GM18517 (cell line): Measurements from ENCODE around the gene TSGA10IP.

Source experiments
- ATAC-seq: cut with Tn5 transposase; IDR thresholded peaks from one replicate; pipeline ENCODE4 v1.9.1; 2021; ENCODE audit warnings: mild to moderate bottlenecking, moderate library complexity; ENCODE audit not compliant: unreplicated experiment

Gene TSGA10IP

DNA sequence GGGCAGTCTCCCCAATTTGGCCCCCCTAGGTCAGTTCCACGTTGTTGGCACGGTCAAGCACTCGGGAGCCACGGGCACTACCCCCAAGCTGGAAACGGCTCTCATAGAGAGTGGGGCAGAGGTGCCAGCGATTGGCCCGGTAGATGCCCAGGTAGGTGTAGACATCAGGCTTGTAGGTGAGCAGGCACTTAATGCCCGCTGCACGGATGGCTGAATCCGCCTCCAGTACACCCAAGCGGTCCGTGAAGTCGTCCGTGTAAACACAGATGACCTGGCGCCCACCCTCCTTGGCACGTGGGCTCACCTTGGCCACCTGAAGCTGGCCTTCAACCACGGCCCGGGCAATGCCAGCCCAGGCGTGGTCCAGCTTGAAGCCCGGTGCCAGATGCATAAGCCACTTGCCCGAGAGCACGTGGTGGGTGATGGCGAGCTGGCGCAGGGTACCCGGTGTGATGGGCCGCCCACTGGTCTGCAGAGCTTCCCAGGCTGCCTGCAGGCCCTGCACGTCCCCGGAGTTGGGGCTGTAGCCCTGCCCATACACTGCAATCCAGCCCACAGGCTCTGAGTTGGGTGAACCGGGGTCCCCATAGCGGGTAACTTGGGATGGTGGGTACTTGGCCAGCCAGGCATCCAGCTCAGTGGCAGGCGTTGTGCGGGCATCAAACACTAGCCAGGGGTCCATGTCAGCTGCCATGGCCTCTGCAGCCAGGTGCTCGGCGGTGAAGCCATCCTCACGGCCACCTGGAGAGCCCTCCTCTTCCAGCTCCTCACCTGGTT is 27.7 kb upstream of the TSGA10IP start:
- no peak for ATAC-seq

DNA sequence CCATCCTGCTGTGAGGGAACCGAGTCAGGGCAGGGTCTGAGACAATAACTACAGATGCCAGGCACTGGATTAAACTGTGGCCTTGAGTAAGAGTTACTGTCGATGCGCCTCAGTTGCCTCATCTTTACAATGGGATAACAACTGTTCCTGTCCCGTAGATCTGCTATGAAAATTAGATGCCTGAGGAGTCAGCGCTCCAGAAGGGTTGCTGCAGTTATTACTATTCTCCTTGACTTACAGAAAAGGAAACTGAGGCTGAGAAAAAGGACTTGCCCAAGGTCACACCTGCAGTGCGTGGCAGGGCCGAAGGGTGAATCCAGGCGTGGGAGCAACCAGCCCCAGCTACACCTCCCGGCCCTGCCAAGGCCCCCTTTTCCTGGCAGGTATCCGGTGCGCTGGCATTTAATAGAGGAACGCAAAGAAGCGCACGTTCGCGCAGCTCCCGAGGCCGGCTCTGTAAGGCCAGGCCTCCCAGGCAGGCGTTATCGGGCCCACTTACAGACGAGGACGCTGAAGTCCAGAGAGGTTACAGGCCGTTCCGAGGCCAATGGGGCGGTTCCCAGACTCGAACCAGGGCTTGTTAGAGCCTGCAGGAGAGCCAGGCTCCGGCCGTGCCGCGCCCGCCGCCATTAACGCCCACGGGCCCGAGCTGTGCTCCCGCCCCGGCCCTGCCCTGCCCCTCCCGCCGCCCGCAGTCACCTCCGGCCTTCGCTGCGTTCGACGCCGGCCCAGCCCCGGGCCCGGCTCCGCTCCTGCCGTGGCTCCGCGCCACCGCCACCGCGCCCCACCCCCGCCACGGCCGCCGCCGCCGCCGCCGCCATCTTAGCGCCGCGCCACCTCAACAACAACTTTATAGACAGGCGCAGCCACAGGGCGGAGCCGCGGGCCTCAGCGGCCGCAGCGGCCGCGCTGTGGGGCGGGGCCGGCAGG is 26.8 kb upstream of the TSGA10IP start, which contains the start of gene C11orf68:
TSS of gene C11orf68 (minus strand) at position 852 of the 930 bp plus-strand sequence. CDS start at position 821, 31 bp downstream.
- peak; percentile 33 for ATAC-seq

DNA sequence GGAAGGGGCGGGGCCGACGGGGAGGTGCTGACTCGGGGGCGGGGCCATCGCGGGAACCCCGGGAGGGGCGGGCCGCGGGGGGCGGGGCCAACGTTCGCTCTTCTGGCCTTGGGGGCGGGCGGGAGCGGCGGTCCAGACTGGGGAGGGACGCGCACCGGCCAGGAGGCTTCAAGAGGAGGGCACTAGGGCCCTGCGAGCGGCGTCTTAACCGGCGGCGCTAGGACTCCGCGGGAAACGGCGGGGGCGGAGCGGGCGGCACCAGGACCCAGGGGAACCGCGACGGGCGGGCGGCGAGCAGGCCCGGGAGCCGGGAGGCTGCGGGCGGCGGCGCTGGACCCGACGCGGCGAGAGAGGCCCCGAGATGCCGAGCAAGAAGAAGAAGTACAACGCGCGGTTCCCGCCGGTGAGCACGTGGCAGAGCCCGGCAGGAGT is 26.1 kb upstream of the TSGA10IP start, which contains the start of gene DRAP1:
TSS of gene DRAP1 (plus strand) at position 286 of the 432 bp plus-strand sequence. CDS start at position 362, 76 bp downstream.
- ATAC-seq: peak; percentile 81

DNA sequence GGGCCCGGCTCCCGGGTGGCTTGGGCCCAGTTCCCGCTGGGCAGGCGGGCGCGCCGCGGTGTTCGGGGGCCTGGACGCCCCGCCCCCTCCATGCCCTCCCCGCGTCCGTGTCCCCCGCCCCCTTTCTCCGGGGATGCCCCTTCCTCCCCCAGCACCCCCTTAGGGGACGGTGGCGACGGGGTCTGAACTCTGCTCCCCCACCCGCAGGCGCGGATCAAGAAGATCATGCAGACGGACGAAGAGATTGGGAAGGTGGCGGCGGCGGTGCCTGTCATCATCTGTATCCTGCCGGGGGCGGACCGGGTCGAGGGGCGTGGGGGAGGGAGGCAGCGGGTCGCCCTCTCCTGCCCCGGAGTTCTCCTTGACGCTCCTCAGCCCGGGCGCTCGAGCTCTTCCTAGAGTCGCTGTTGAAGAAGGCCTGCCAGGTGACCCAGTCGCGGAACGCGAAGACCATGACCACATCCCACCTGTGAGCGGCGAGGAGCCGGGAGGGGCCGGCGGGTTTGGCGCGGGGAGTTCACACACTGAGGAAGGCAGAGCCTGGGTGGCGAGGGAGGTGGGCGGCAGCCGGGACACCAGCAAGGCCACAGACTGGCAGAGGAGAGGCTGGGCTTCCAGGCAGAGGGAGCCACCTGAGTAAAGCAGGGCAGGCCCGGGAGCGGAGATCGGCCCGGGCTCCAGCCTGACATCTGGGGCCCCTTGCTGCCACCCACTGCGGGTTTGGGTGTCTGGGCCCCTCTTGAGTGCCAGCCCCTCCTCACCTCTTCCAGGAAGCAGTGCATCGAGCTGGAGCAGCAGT is 25.5 kb upstream of the TSGA10IP start:
- ATAC-seq: peak; percentile 52

DNA sequence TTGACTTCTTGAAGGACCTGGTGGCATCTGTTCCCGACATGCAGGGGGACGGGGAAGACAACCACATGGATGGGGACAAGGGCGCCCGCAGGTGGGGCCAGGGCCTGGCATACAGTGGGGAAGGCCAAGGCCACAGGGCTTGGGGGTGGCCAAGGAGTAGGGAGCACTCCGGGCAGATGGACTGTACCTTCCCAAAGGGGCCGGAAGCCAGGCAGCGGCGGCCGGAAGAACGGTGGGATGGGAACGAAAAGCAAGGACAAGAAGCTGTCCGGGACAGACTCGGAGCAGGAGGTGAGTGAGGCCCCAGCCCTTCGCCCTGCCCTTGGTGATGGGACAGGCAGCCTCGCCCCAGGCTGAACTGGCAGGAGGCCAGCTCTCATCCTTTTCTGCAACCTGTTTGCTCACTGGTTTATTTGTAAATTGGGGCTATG is 24.9 kb upstream of the TSGA10IP start:
- ATAC-seq: no peak

DNA sequence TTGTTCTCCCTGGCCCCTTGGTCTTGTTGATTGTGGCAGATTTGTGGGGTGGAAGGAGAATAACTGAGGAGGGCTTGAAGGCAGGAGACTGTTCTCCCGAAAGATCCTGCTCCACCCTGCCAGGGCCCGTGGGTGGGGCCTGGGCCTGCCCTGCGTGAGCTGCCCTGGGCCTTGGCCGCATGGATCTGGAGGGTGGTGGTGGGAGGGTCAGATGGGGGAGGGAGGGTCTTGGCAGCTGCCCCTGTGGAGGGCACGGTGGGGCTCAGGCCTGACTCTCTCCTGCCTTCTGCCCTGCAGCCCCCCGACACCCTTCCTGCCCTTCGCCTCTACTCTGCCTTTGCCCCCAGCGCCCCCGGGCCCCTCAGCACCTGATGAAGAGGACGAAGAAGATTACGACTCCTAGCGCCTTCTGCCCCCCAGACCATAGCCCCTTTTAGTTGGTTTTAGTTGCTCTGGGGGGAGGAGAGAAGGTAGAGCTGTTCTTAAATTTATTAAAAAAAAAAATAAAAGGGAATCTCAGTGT is 24.2 kb upstream of the TSGA10IP start:
- ATAC-seq: no peak

DNA sequence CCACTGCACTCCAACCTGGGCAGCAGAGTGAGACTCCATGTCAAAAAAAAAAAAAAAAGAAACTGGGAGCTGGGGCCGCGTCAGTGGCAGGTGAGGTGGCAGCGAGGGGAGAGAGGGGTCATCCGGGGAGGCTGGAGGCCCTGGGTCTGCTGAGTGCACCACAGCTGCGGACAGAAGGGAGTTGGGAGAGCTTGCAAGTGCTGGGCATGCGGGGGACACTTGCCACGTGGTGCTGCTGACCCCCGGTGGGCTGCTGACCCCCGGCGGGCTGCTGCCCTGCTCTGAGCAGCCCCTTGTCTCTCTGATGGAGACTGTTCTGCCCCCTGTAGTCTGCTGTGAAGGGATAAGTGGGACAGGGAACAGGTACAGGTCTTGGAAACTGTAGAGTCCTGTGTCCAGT is 23.4 kb upstream of the TSGA10IP start:
- no peak for ATAC-seq

DNA sequence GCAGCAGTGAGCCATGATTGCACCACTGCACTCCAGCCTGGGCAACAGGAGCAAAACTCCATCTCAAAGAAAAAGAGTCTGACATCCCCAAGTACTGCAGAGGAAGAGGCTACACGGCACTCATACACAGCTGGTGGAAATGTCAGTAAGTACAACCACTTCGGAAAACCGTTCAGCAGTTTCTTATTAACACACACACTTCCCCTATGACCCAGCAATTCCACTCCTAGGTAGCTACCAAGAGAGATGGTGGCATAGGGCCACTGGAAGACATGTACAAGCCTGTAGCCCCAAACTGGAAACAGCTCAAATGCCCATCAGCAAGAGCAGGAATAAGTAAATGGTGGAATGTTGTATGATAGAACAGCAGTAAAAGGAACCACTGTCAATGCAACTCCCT is 22.7 kb upstream of the TSGA10IP start:
- ATAC-seq: no peak

DNA sequence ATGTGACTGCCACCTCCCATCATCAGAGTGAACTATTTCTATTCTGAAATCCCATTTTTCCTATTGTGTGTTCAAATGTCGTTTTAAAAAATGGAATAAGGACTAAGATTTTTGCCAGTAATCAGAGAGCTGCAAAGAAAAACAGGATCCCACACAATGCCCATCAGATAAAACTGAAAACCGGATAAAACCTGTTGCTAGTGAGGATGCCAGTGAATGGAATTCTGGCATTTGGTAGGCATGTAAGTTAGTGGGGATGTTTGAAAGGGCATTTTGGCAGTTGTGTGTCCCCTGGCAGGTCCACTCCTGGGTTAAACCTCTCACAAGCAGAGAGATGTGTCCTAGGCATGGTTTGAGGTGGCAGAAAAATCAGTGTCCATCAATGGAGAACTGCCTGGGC is 19.9 kb upstream of the TSGA10IP start:
- ATAC-seq: no peak

DNA sequence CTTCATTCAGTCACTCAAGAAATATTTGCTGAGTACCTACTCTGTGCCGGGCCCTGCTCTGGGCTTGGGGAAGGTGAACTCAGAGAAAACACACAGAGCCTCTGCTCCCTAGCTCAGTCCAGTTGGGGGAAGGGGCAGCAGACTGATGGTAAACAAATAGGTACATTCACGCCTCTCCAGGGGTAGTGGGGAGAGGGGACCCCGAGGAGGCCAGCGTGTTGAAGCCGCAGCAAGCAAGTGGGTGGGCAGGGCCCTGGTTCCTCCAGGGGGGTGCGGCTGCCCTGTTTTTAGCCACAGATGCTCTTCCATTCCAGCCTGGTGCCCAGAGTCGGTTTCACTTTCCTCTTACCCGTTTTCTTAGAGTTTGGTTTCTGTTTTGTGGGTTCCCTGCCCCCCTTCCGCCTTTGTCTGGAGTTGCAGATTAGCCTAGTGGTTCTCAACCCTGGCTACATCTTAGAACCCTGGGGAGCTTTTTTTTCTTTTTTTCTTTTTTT is 17.3 kb upstream of the TSGA10IP start:
- ATAC-seq: peak; percentile 67

DNA sequence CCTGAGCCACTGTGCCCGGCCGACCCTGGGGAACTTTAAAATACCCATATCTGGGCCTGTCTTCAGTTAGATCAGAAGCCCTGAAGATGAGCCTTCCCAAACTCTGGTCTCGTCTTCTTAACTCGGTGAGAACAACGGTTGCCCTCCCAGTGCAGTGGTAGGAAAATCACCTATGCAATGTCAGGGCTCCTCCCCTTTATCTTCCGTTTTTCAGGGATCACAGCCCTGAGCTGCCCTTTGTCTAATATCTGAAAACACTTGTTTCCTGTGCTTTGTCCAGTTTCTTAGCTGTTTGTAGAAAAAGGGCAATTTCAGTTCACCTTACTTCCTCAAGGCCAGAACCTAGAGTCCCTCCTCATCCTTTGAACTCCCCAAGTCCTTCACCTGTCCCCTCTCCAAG is 16.6 kb upstream of the TSGA10IP start:
- ATAC-seq: no peak

DNA sequence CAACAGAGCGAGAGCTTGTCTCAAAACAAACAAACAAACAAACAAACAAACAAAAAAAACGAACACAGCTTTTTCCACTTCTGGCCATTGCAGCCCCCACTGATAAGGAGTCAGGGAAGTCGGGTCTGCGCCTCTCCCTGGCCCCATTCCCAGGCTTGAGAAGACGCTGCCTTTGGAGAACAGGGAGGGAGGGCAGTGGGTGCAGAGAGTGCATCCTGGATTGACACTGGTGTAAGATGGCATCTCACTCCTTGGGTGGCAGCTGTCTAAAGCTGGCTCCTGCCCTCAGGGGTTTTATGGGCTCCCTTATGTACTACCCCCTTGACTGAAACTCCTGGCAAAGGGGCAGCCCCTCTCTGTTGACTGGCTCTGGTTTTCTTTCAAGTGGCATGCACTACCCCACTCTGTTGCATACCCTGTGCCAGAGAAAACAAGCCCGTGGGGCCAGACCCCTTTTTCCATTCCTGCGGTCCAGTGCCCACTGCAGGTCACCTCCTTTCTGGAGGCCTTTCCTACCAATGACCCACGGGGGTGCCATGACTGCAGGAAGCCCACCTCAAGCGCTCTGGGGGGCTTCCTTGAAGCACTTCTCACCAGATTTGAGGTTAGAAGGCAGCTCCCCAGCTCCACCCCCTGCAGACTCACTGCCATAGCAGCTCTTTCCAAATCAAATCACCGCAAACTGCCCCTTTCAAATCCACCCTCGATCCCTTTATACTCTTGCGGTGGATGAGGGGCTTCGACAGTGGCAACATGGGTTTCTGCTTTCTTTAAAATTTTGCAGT is 13.3 kb upstream of the TSGA10IP start:
- ATAC-seq: no peak

DNA sequence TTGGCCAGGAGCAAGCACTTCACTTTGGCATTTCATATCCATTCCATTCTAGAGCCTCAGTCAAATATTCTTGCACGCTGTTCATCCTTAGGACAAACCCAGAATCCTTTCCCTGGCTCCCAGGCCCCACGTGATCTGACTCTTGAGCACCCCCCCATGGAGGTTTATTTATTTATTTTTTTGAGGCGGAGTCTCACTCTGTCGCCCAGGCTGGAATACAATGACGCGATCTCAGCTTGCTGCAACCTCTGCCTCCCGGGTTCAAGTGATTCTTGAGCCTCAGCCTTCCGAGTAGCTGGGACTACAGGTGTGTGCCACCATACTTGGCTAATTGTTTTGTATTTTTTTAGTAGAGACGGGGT is 12.7 kb upstream of the TSGA10IP start:
- ATAC-seq: no peak

DNA sequence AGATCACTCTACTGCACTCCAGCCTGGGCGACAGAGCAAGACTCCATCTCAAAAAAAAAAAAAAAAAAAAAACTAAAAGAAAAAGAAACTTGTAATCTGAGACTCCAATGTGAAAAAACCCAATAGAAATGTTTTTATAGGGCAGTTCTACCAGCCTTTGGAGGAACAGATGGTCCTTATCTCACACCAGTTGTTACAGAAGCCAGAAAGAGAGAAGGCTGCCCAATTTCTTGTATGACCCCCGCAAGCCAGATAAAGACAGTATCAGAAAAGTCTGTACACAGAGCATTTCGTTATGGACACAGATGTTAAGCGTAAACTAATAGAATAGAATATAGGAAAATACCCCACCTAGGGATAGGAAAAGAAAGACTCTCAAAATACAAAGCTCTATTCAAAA is 11.3 kb upstream of the TSGA10IP start:
- ATAC-seq: no peak

DNA sequence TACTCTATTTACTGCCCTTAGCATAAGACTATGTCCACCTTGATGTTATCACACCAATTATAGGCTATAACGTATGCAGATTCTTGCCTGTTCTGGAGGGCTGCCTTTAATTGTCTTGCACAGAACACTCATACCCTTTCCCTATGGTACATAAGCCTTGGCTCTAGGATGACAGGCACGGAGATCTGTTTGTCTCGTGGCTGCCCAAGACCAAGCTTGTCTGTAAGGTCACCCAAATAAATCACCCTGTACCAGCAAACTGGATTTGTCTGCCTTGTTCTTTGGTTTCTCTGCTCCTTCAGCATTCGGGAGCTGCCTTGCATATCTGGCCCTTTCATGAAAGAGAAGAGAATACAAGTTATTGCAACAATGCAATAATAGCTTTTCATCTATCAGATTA is 7.5 kb upstream of the TSGA10IP start:
- ATAC-seq: no peak

DNA sequence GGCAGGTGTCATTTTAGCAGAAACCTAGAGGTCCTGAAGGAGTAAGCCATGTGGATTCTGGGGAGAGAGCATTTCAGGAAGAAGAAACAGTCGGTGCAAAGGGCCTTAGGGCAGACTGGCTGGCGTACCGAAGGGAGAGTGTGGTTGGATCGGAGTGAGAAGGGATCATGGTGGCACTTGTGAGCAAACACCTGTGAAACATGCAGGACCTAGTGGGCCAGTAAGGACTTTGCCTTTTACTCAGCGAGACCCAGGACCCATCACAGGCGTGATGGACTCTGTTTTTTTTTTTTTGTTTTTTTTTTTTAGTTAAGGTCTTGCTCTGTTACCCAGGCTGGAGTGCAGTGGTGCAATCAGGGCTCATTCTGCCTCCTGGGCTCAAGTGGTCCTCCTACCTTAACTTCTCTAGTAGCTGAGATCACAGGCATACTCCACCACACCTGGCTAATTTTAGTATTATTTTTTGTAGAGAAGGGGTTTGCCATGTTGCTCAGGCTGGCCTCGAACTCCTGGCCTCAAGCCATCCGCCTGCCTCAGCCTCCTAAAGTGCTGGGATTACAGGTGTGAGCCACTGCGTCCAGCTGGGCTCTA is 3.5 kb upstream of the TSGA10IP start:
- ATAC-seq: no peak

DNA sequence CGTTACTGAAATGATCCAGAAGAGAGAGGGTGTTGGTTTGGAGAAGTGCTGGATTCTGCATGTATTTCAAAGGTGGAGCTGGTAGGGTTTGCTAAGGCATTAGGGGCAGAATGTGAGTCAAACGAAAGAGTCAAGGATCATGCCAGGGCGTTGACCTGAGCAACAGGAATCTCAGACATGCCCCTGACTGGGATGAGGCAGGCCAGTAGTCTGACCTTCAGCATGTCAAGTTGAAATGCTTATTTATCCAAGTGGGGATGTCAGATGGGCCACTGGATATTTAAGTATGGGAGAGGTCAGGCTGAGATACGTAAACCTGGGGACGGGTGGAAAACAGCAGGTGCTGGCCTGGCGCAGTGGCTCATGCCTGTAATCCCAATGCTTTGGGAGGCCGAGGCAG is 2.7 kb upstream of the TSGA10IP start:
- ATAC-seq: no peak

DNA sequence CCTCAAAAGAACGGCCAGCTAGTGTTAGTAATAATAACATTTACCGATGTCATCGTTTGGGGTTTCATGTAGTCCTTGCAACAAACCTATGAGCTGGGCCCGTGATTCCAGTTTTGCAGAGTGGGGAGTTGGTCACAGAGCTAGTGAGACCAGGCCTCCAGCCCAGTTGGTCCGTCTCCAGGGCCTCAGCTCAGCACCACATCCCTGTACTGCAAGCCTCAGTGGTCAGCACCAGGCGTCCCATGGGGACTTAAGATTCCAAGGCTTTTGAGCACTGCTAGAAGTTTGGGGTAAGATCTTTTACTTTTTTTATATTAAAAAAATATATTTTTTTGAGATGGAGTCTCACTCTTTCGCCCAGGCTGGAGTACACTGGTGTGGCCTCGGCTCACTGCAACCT is 1.1 kb upstream of the TSGA10IP start:
- no peak for ATAC-seq

DNA sequence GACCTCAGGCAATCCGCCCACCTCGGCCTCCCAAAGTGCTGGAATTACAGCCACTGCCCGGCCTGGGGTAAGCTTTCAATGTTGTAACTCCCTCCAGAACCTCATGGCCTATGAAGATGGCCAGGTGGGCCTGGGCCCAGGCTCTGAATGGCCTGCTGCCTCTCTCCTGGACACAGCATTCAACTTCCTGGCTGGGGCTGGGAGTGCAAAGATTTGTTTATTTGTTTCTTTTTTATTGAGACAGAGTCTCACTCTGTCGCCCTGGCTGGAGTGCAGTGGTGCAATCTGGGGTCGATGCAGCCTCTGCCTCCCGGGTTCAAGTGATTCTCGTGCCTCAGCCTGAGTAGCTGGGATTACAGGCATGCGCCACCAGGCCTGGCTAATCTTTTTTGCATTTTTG is 513 bp upstream of the TSGA10IP start:
- no peak for ATAC-seq
